Measurements from ENCODE around the gene LIAS. TPM values are rescaled to one million over a fixed set of nuclear protein-coding genes. Genes with fewer than 3 reads are reported as not detected.

Gene LIAS
- total and polyA plus RNA-seq, 4 donors, result 7.1 to 9.7 (median 9.5) TPM

- H3K27me3 ChIP-seq (ENCODE audit: control insufficient read depth in 4 of 4, insufficient read depth in 4 of 4, low read length in 3 of 4), result no peaks in the 10 kb centered on the region
- H3K27ac ChIP-seq (ENCODE audit: low read depth in 1 of 2, low read length in 2 of 2), result peak overlapping the region; percentile 49 to 79
- no peaks in the 10 kb centered on the region for H3K9me3 ChIP-seq (ENCODE audit: control insufficient read depth in 4 of 4, low read length in 3 of 4)
- peaks cover 9 to 40% (median 31%) of the 10 kb centered on the region in 4 donors for H3K4me1 ChIP-seq (ENCODE audit: control insufficient read depth in 4 of 4, insufficient read depth in 4 of 4, low read length in 3 of 4)
- H3K36me3 ChIP-seq (ENCODE audit: control insufficient read depth in 4 of 4, insufficient read depth in 3 of 4, low read depth in 1 of 4, low read length in 3 of 4), result peaks cover 4 to 13% (median 9%) of the 10 kb centered on the region in 4 donors
- H3K9ac ChIP-seq (ENCODE audit: low read depth in 1 of 2, low read length in 2 of 2), result peak overlapping the region; percentile 6 to 74
- peak in 1 of 2 donors; percentile 10 for TF ChIP-seq GABPA (IDR thresholded peaks at IDR 0.05 in 1 of 2, conservative IDR thresholded peaks at IDR 0.05 in 1 of 2)
- no peak for TF ChIP-seq ATF3 (IDR thresholded peaks at IDR 0.05)
- TF ChIP-seq JUND (IDR thresholded peaks at IDR 0.05), result no peak
- TF ChIP-seq NR2F2 (IDR thresholded peaks at IDR 0.05), result no peak
- TF ChIP-seq RAD21 (IDR thresholded peaks at IDR 0.05), result no peak
- peak in 1 of 2 donors; percentile 52 for TF ChIP-seq RXRA (IDR thresholded peaks at IDR 0.05)
- TF ChIP-seq FOXA1 (IDR thresholded peaks at IDR 0.05), result peak; percentile 29
- no peak for TF ChIP-seq CTCF (IDR thresholded peaks at IDR 0.05; ENCODE audit: low read depth, low read length, missing input control)
- TF ChIP-seq MAX (IDR thresholded peaks at IDR 0.05), result no peak
- TF ChIP-seq HNF4A (conservative IDR thresholded peaks at IDR 0.05), result peak in 1 of 2 donors; percentile 55
- TF ChIP-seq SP1 (IDR thresholded peaks at IDR 0.05), result no peak
- no peak for TF ChIP-seq HNF4G (IDR thresholded peaks at IDR 0.05)
- no peak for TF ChIP-seq EGR1 (IDR thresholded peaks at IDR 0.05; ENCODE audit: low read depth in 2 of 2)
- no peak for TF ChIP-seq TAF1 (conservative IDR thresholded peaks at IDR 0.05)
- TF ChIP-seq ZBTB33 (IDR thresholded peaks at IDR 0.05), result peak; percentile 16
- no peak for TF ChIP-seq REST (IDR thresholded peaks at IDR 0.05)
- TF ChIP-seq FOXA2 (IDR thresholded peaks at IDR 0.05), result peak; percentile 19
- peak; percentile 21 for TF ChIP-seq YY1 (IDR thresholded peaks at IDR 0.05)
- no peak overlapping the region for H3K4me3 ChIP-seq (ENCODE audit: low read depth in 1 of 3, low read length in 3 of 3)
- 37% methylated on average over 4 of the region's 4 CpGs for WGBS
- DNase-seq (ENCODE audit: low spot score), result no peak
Measured at GRCh38 chr4:39467464-39467863, 8.6 kb downstream of the LIAS start.
